NOMO-1 treated with DMSO at 0.1 percent for 48 hours (cell line): ENCODE data around the gene ZFAND3.

Source experiments
- DNase-seq: peaks from one replicate; lab custom pipeline; 2025; ENCODE audit not compliant: unreplicated experiment; lab: John Stamatoyannopoulos, UW

ZFAND3 gene

DNA sequence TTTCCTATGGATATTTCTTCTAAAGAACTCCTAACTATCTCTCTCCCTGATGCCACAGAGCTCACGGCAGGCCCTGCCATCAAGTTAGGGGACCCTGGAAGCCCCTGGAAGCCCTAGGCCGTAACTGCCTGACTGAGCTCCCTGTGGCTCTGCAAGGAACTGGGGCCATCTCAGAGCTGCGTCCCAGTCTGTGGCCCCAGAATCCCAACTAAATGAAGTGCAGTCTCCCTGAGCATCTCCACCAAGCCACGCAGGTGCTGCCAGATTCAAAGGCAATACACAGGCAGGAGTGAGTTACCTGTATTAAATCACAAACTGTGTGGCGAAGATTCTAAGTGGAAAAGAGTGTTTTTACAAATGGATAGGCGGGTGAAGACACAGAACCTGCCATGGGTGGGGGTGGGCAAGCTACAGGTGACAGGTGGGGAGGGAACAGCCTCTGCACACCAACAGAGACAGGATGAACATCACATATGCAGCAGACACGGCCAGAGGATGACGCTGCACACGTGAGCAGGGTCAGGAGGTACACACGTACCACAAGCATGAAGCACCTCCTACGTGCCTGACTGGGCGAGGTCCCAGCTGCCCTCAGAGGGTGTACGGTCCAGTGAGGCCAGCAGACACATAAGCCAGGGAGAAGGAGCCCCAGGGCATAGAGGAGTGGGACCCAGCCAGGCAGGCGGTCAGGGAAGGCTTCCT, 358.5 kb downstream of the ZFAND3 start:
- no peak for DNase-seq

- DNase-seq, result no peak
These were observed 359.0 kb downstream of the ZFAND3 start for GRCh38 chr6:38178584-38178886.

GRCh38 chr6:38179300-38179699, 359.8 kb downstream of the ZFAND3 start:
- no peak for DNase-seq

- no peak for DNase-seq
These were observed 360.4 kb downstream of the ZFAND3 start for GRCh38 chr6:38179794-38180430.

- DNase-seq, result no peak
These were observed 361.1 kb downstream of the ZFAND3 start for GRCh38 chr6:38180586-38180985.

GRCh38 chr6:38182426-38182825, 362.9 kb downstream of the ZFAND3 start:
- no peak for DNase-seq

DNA sequence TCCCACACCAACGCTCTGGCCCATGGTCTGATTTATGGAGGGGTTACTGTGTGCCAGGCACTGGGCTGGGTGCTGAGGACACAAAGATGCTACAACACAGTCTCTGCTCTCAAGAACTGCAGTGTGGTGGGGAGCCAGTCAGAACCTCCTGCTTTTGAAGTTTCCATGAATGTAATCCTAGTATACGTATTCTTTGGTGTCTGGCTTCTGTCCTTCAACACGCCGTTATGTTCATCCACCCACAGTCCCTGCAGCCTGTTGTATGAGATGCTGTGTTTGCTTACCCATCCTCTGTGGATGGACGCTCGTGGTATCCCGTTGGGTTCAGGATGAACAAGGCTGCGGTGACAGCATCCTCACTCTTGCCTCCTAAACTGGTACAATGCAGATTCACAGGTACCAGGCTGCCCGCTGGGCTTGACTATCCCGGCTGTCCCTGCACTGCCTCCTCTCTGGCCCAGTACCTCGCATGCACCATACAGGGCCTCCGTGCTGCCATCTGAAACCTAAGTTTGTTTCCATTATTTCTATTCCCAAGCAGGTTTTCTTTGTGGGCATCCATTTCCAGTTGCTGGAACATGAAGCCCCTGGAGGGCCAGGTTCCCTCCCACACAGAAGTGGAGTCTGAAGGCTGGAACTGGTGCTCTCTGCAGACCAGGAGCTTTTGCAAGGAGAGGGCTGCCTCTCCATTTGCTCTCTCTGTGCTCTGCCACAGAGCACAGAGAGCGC, 364.5 kb downstream of the ZFAND3 start:
- no peak for DNase-seq

DNA sequence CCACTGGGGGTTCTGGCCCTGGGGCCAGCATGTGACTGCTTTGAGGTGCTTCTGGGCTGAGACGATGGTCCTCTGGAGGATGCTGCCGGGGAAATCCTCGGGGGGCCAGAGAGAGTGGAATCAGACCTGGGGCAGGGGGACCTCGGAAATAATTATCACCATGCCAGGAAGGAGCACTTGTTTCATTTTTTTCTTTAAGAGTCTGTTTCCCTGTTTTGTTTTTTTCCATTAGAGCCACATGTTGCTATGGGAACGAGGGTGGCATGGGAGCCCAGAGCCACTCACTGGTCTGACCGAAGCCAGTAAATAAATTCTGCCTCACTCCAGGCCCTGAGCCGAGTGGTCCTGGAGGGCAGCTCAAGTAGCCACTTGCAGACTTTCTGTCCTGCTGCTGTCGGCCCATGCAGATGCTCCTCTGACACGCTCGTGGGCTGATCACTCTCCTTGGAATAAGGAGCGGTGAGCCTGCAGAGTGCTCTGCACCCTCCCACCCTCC, 365.1 kb downstream of the ZFAND3 start:
- no peak for DNase-seq

DNA sequence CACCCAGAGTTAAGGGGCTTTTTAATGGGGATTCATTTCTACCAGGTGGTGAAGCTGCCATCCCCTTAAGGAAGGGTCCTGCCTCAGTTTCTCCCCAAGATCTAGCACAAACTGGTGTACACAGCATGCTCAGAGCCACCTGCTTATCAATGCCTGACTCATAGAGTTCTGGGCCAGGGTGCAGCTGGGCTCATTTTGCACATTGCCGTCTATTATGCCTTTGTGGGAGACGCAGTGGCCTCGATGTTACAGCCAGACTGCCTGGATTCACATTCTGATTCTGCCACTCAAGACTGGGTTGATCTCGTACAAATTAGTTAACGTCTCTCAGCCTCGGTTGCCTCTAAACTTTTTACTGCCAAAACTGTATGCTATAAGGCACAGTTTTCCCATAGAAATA, 365.7 kb downstream of the ZFAND3 start:
- no peak for DNase-seq

GRCh38 chr6:38185752-38186151, 366.2 kb downstream of the ZFAND3 start:
- no peak for DNase-seq

DNA sequence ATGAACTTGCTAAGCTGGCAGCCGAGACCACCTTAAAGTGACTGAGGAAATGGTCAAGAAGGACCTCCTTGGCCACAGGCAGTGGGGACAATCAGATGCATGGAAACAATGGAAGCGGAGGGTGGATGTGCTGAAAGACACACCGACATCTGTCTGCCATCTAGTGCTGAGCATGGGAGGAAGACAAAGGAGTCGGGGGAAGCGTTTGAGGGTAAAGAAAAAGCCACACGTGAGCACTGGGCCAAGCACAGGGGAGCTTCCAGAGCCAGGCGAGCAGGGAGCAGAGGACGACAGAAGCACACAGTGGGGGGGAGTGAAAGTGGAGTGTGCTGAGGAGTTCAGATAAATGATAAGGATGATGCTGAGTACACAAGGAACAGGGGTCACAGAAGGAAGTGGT, 367.8 kb downstream of the ZFAND3 start:
- no peak for DNase-seq

GRCh38 chr6:38187811-38188590, 368.5 kb downstream of the ZFAND3 start:
- no peak for DNase-seq

- no peak for DNase-seq
These were observed 369.3 kb downstream of the ZFAND3 start for GRCh38 chr6:38188677-38189335.

- DNase-seq, result no peak
These were observed 371.9 kb downstream of the ZFAND3 start for GRCh38 chr6:38191418-38191817.

DNA sequence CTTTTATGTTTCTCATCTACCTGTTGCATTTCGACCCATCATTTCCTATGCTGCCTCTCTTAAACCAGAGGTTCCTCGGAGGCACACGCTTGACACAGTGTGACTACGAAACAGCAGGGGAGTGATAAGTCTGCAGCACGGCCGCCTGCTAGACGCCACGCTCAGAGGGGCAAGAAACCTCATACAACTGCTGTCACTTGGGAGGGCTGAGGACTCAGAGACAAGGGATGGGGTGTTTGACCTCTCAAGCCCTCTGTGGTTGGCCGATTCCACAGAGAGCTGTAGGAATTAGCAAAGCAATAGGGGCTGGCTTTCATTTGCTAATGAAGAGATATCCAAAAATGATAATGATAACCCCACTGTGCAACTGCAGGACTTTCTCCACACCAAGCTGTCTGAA, 372.5 kb downstream of the ZFAND3 start:
- DNase-seq, result no peak

- DNase-seq, result no peak
These were observed 373.0 kb downstream of the ZFAND3 start for GRCh38 chr6:38192487-38192886.

DNA sequence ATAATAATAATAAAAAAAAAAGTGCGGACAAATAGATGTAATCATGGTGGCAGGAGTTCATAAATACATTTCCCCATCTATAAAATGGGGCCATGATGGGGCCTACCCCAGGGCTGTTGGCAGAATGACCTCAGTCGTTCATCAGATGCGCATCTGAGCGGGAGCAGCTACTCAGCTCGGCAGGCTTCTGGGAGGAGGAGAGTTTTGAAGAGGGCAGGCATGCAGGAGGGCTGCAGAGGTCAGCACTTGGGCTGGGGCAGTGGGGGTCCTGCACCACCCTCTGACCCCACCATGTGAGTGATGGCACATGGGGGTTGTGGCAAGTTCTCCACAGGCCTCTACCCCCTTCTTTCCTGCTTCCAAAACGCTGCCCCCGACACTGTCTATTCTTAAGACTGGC, 373.5 kb downstream of the ZFAND3 start:
- no peak for DNase-seq

DNA sequence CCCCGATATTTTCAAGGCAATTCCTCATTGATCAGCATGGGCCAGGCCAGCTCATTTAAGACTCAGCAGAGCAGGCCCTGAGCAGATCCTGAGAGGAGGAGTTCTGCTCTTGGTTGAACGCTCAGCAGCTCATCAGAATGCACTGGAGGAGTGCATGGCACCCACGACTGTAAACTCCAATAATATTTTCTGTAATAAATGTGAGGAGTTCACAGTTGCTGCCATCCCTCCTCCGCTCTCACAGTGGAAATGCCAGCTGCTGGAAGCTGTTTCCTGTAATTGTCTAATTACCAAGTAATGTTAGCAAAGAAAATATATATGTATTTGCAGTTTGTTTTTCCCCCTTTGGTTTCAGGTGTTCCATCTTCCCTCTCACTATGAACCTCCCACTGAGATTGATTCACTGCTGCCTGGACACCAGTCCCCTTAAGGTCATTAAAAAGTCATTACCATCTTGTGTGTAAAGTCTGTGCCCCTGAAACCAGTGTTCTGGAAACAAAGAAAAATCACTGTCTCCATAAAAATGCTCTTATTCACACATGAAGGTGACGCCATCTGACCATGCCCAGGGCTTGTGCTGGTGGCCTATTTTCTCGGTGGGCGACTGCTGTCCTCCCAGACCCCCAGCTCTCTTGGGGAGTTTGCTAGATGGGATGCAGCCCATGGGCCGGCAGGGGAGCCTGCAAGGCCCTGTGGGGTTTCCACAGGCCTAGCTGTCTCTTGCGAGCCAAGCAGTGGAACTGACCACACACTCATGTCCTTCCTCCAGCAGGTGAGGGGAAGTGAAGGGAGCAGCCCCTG, 374.2 kb downstream of the ZFAND3 start:
- no peak for DNase-seq

GRCh38 chr6:38194282-38194572, 374.7 kb downstream of the ZFAND3 start:
- DNase-seq, result no peak

GRCh38 chr6:38194589-38194988, 375.1 kb downstream of the ZFAND3 start:
- DNase-seq, result no peak
